Effector CD8-positive, alpha-beta T cell (primary cell): ENCODE data around the gene GGT1.
"Not testable (repeated sequence)": the region's sequence is repeated elsewhere in the genome, so short reads cannot be mapped to it uniquely, and the experiment has no call there.

Experiments
- DNase-seq: peaks from one replicate; lab custom pipeline; 2025; lab: John Stamatoyannopoulos, UW

The GGT1 gene

GRCh38 chr22:24584166-24584790 lies 18.7 kb upstream of the GGT1 start:
- DNase-seq, result no peak

- DNase-seq, result no peak
Observed at GRCh38 chr22:24584871-24585411, 18.1 kb upstream of the GGT1 start.

GRCh38 chr22:24585461-24585860 lies 17.5 kb upstream of the GGT1 start:
- no peak for DNase-seq

GRCh38 chr22:24585927-24586546 lies 17.0 kb upstream of the GGT1 start:
- no peak for DNase-seq

GRCh38 chr22:24587251-24587650 lies 15.7 kb upstream of the GGT1 start:
- DNase-seq, result no peak

GRCh38 chr22:24587948-24588347 lies 15.0 kb upstream of the GGT1 start:
- no peak for DNase-seq

GRCh38 chr22:24588381-24588756 lies 14.6 kb upstream of the GGT1 start:
- no peak for DNase-seq

- no peak for DNase-seq
Observed at GRCh38 chr22:24588757-24589481, 14.1 kb upstream of the GGT1 start.

- DNase-seq, result no peak
Observed at GRCh38 chr22:24589518-24590030, 13.4 kb upstream of the GGT1 start.

- no peak for DNase-seq
Observed at GRCh38 chr22:24590596-24591173, 12.3 kb upstream of the GGT1 start.

- DNase-seq, result no peak
Observed at GRCh38 chr22:24591286-24591830, 11.6 kb upstream of the GGT1 start.

- no peak for DNase-seq
Observed at GRCh38 chr22:24592058-24592850, 10.7 kb upstream of the GGT1 start.

GRCh38 chr22:24592851-24593558 lies 10.0 kb upstream of the GGT1 start, which contains the start of gene LRRC75B:
TSS of gene LRRC75B (minus strand) at chr22:24593073. CDS start at chr22:24593039, 34 bp downstream.
- no peak for DNase-seq

- not testable (repeated sequence) for DNase-seq
Observed at GRCh38 chr22:24593559-24593835, 9.5 kb upstream of the GGT1 start.

- DNase-seq, result no peak
Observed at GRCh38 chr22:24593836-24594568, 9.0 kb upstream of the GGT1 start.

GRCh38 chr22:24594569-24595120 lies 8.3 kb upstream of the GGT1 start:
- DNase-seq, result no peak

GRCh38 chr22:24595228-24595627 lies 7.8 kb upstream of the GGT1 start:
- DNase-seq, result no peak

- DNase-seq, result no peak
Observed at GRCh38 chr22:24595863-24596262, 7.1 kb upstream of the GGT1 start.

GRCh38 chr22:24597076-24597475 lies 5.9 kb upstream of the GGT1 start:
- not testable (repeated sequence) for DNase-seq

GRCh38 chr22:24599514-24599913 lies 3.5 kb upstream of the GGT1 start:
- DNase-seq, result no peak
